Measurements from ENCODE around the gene ENOX1.

Gene ENOX1

GRCh38 chr13:43387880-43388279 lies 398.9 kb downstream of the ENOX1 start:
- TF ChIP-seq, protein P1, sequence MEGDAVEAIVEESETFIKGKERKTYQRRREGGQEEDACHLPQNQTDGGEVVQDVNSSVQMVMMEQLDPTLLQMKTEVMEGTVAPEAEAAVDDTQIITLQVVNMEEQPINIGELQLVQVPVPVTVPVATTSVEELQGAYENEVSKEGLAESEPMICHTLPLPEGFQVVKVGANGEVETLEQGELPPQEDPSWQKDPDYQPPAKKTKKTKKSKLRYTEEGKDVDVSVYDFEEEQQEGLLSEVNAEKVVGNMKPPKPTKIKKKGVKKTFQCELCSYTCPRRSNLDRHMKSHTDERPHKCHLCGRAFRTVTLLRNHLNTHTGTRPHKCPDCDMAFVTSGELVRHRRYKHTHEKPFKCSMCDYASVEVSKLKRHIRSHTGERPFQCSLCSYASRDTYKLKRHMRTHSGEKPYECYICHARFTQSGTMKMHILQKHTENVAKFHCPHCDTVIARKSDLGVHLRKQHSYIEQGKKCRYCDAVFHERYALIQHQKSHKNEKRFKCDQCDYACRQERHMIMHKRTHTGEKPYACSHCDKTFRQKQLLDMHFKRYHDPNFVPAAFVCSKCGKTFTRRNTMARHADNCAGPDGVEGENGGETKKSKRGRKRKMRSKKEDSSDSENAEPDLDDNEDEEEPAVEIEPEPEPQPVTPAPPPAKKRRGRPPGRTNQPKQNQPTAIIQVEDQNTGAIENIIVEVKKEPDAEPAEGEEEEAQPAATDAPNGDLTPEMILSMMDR (IDR thresholded peaks at IDR 0.05): no peak

DNA sequence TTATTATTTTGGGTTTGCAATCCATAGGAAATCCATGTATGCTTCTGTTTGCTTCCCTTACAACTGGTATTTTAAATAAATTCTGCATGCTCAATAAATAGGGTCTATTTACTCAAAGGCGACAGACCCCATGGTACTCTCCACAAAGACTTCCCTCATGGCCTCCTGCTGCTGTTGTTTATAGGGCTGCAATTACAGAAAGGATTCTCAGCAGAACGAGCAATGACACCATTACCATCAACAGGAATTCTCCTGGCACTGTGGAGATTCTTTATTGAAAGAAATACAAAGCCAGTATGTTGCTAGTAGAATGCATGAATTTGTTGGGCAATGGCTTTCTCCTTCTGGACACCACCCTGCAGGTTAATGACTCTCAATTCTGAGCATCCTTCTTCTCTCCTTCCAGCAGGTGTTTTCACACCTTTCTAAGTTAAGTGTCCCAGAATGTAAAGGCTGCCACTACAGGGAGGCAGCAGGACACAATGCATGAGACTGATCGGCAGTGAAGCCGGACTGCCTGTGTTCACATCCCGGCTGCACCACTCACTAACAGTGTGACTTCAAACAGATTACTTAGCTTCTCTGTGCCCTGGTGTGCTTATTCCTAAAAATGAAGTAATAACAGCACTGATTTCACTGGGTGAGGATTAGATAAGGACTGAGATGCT lies 403.1 kb downstream of the ENOX1 start:
- TF ChIP-seq, protein P1 (IDR thresholded peaks at IDR 0.05): no peak

- TF ChIP-seq, protein P1 (IDR thresholded peaks at IDR 0.05): no peak
Observed at GRCh38 chr13:43379738-43380137, 407.0 kb downstream of the ENOX1 start.

DNA sequence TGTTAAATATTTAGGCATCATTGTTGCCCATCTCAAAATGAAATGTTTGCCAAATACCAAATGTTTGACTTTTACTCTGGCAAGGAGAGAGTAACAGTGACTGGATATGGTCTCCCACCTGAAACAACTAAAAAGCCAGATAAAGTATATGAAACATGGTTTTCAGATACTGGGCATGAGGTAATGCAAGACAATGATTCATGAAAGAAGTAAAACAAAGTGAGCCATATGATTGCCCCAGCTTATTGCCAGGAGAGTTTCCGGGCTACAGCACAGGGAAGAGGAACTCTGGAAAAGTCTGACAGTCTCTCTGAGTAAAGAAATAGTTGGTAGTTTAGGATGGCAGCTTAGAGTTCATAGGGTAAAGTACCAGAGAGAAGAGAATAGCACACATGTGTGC lies 408.8 kb downstream of the ENOX1 start:
- TF ChIP-seq, protein P1 (IDR thresholded peaks at IDR 0.05): no peak

- TF ChIP-seq, protein P1 (IDR thresholded peaks at IDR 0.05): no peak
Observed at GRCh38 chr13:43377149-43377548, 409.6 kb downstream of the ENOX1 start.

GRCh38 chr13:43376596-43376995 lies 410.2 kb downstream of the ENOX1 start:
- TF ChIP-seq, protein P1 (IDR thresholded peaks at IDR 0.05): no peak

GRCh38 chr13:43375797-43376465 lies 410.8 kb downstream of the ENOX1 start:
- TF ChIP-seq, protein P1 (IDR thresholded peaks at IDR 0.05): no peak

Measured in LNCAP (cell line).